Glutamatergic neuron (in vitro differentiated cells): ENCODE results near the gene TEX22. TPM values are rescaled to one million over a fixed set of nuclear protein-coding genes. Genes with fewer than 3 reads are reported as not detected.
A peak's percentile ranks its signal among the peaks of the same experiment; 100 is the strongest.

ENCODE experiments used
- DNase-seq: peaks from one replicate; pipeline ENCODE4 v3.0.0; 2022
- H3K27ac Mint-ChIP-seq: one replicate; pipeline ENCODE4 v1.8.0; 2020; ENCODE audit warnings: mild to moderate bottlenecking, mixed read lengths, inconsistent platforms; ENCODE audit not compliant: unreplicated experiment
- H3K27me3 Mint-ChIP-seq: one replicate; pipeline ENCODE4 v1.8.0; 2020; ENCODE audit warnings: mild to moderate bottlenecking, moderate library complexity, mixed read lengths, inconsistent platforms; ENCODE audit not compliant: unreplicated experiment
- H3K36me3 Mint-ChIP-seq: one replicate; pipeline ENCODE4 v1.8.0; 2020; ENCODE audit warnings: mild to moderate bottlenecking, mixed read lengths, inconsistent platforms; ENCODE audit not compliant: unreplicated experiment
- H3K4me1 Mint-ChIP-seq: one replicate; pipeline ENCODE4 v1.8.0; 2020; ENCODE audit warnings: mild to moderate bottlenecking, low read depth, mixed read lengths, inconsistent platforms; ENCODE audit not compliant: unreplicated experiment
- H3K4me3 Mint-ChIP-seq: one replicate; pipeline ENCODE4 v1.8.0; 2020; ENCODE audit warnings: mild to moderate bottlenecking, mixed read lengths, inconsistent platforms; ENCODE audit not compliant: unreplicated experiment
- H3K9me3 Mint-ChIP-seq: one replicate; pipeline ENCODE4 v1.8.0; 2020; ENCODE audit warnings: mild to moderate bottlenecking, moderate library complexity, mixed read lengths, inconsistent platforms; ENCODE audit not compliant: unreplicated experiment
- total RNA-seq: library from RNA; stranded (reverse); fragmentation: NEBNext Ultra II Directional; extraction: Animal tissue kit (Norgen Biotek cat#: 25700); gene quantifications from one replicate; pipeline ENCODE4 v1.2.1, GENCODE V29; 2021; ENCODE audit not compliant: unreplicated experiment
- TF ChIP-seq, protein P1 (sequence below): fragments of 200-600 bp; sonication (generic); IDR thresholded peaks from one replicate; pipeline ENCODE4 v1.5.0; 2021; ENCODE audit not compliant: partially characterized antibody, unreplicated experiment

Gene TEX22
- total RNA-seq, 1 donor from 2014 or later: 2.7 TPM

DNA sequence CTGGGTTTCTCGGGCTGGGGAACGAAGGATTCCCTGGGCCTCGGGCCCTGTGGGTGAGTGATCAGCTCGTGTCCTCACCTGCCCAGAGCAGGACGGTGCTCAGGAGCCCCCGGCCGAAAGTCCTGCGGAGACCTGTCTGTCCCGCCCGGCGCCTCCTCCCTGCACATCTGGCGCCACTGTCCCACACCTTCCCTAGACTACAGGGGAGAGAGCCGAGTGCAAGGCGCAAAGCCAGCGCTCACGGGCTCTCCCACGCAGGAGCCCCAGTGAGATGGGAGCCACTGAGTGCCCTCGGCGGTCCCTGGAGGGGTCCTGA, 13.1 kb upstream of the TEX22 start:
- no peak for DNase-seq
- H3K27me3 Mint-ChIP-seq: peaks cover 6% of the 10 kb centered on the region
- peaks cover 14% of the 10 kb centered on the region for H3K4me1 Mint-ChIP-seq
- no peaks in the 10 kb centered on the region for H3K36me3 Mint-ChIP-seq
- H3K4me3 Mint-ChIP-seq: no peak overlapping the region
- TF ChIP-seq, protein P1, sequence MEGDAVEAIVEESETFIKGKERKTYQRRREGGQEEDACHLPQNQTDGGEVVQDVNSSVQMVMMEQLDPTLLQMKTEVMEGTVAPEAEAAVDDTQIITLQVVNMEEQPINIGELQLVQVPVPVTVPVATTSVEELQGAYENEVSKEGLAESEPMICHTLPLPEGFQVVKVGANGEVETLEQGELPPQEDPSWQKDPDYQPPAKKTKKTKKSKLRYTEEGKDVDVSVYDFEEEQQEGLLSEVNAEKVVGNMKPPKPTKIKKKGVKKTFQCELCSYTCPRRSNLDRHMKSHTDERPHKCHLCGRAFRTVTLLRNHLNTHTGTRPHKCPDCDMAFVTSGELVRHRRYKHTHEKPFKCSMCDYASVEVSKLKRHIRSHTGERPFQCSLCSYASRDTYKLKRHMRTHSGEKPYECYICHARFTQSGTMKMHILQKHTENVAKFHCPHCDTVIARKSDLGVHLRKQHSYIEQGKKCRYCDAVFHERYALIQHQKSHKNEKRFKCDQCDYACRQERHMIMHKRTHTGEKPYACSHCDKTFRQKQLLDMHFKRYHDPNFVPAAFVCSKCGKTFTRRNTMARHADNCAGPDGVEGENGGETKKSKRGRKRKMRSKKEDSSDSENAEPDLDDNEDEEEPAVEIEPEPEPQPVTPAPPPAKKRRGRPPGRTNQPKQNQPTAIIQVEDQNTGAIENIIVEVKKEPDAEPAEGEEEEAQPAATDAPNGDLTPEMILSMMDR: no peak
- peaks cover 5% of the 10 kb centered on the region for H3K9me3 Mint-ChIP-seq
- no peak overlapping the region for H3K27ac Mint-ChIP-seq

DNA sequence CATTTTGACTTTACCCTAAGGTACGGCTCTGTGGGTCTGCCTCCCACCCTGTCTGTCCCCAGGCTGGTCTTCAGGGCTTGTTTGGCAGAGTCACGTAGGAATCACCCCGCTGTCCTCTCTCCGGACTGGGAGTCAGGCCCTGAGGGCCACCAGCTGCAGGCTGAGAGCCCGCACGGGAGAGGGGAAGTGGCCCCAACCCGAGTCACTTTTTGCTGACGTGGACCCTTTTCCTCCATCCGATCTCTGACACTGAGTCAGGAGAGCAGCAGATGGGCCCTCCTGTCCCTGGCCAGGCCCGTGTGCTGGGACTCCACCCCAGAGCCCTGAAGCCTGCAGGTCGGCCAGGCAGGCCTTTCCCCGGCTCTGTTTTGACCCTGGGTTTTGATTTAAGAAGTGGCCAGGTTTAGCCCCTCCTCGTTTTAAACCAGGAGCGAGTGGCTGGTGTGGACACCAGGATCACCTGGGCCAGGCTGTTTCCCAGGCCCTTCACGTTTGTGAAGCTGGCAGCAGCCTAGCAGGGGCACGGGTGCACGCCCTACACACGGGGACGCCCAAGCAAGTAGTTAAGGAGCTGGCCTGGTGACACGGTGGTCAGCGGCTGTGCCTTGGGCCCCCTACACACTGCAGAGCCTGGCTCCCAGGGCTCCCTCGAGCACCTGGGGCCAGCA, 12.5 kb upstream of the TEX22 start:
- Mint-ChIP-seq H3K27ac (peak overlapping the region; percentile 12), H3K4me3 (no peak overlapping the region), H3K4me1 (peaks cover 18% of the 10 kb centered on the region), H3K9me3 (peaks cover 7% of the 10 kb centered on the region), H3K27me3 (peaks cover 6% of the 10 kb centered on the region), H3K36me3 (no peaks in the 10 kb centered on the region)
- no peak for DNase-seq
- TF ChIP-seq, protein P1: no peak

DNA sequence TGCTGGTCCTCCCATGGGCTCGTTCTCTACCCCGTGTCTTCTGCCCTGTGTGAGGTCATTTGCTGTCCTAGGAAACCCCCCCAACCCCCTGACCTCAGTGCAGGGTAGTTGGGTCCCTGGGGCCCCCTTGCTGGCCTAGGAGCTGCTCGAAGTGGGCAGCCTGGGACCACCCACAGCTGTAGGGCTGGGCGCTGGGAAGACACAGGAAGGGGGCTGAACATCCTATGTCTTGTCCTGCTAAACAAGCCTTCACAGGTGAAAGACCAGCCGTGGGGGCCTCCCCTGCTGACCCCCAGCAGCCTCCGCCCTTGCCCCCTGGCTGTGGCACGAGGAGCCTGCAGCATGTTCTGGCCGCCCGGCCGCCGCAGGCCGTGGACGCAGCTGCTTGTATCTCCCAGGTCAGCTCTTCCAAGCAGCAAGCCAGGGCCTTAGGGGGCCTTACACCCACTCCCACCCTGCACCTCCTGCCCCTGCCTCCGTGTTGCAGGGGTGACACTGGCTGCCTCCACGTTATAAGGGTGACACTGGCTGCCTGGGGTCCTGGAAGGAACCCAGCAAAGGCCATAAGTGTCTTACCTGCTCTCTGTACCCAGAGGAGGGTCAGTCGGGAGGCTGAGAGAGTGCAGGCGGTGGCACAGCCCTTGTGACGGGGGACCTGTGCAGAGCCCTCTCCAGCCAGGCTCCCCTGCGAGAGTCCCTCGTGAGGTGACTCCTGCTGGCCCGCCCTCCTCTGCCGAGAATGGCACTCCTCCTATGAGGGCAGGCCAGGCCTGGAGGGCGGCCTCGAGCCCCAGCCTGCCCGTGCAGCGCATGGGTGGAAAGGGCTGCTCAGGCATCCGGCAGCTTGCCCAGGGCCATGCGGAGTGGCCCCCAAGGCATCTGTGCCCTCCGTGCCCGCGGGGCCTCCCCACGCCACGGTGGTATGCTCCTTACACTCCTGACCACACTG, 11.5 kb upstream of the TEX22 start:
- Mint-ChIP-seq H3K4me1 (peaks cover 21% of the 10 kb centered on the region), H3K9me3 (peaks cover 11% of the 10 kb centered on the region), H3K27me3 (peaks cover 9% of the 10 kb centered on the region), H3K4me3 (no peak overlapping the region), H3K36me3 (no peaks in the 10 kb centered on the region), H3K27ac (peak overlapping the region; percentile 12)
- DNase-seq: no peak
- TF ChIP-seq, protein P1: peak; percentile 15

DNA sequence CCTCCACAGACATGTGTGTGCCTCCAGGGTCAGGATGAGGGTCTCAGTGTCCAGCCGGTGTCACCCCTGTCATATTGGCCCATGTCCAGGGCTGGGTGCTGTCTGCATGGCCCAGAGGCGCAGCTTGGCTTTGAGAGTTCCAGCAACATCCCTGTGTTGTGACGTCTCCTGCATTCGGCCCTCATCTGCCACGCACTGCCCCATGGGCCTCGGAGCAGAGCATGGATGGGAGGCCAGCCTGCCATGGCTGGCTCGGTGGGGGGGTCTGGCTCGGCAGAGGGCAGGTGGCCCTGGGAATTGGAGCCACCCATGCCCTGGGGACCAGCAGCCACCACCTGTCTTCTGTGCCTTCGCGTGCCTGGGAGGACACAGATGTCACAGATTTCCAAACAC, 10.8 kb upstream of the TEX22 start:
- H3K27ac Mint-ChIP-seq: peak overlapping the region; percentile 39
- no peak for DNase-seq
- no peak overlapping the region for H3K4me3 Mint-ChIP-seq
- no peaks in the 10 kb centered on the region for H3K36me3 Mint-ChIP-seq
- H3K4me1 Mint-ChIP-seq: peaks cover 23% of the 10 kb centered on the region
- peaks cover 12% of the 10 kb centered on the region for H3K9me3 Mint-ChIP-seq
- H3K27me3 Mint-ChIP-seq: peaks cover 9% of the 10 kb centered on the region
- TF ChIP-seq, protein P1: no peak
